Measurements from ENCODE around the gene ATPAF1.
"Not testable (repeated sequence)": the region's sequence is repeated elsewhere in the genome, so short reads cannot be mapped to it uniquely, and the experiment has no call there.

The ATPAF1 gene

DNA sequence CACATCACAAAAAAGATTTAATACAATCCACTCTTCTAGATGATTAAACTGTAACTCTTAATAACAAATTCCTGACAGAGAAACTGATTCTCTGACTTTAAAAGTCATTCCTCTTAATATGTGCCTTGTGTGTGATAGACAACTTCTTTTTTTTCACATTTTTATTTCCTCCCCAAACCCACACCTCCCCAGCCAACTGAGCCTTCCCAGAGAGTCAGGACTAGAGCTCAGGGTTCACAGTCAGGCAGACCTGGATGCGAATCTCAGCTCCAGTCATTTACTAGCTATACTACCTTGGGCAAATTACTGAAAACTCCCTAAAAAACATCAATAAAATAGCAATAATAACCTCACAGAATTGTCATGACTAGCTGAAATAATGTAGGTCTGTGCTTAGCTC lies 14.2 kb downstream of the ATPAF1 start:
- Histone ChIP-seq H3K27me3 (ENCODE audit: control insufficient read depth, insufficient read depth, low read length) (no peaks in the 10 kb centered on the region), H3K27ac (ENCODE audit: low read depth, low read length) (peak overlapping the region; percentile 84), H3K36me3 (ENCODE audit: control insufficient read depth, insufficient read depth, low read length) (peaks cover 6% of the 10 kb centered on the region), H3K4me1 (ENCODE audit: control insufficient read depth, insufficient read depth, low read length) (peaks cover 10% of the 10 kb centered on the region), H3K4me3 (ENCODE audit: low read length) (peak overlapping the region; percentile 50), H3K9ac (ENCODE audit: low read length) (no peak overlapping the region)

DNA sequence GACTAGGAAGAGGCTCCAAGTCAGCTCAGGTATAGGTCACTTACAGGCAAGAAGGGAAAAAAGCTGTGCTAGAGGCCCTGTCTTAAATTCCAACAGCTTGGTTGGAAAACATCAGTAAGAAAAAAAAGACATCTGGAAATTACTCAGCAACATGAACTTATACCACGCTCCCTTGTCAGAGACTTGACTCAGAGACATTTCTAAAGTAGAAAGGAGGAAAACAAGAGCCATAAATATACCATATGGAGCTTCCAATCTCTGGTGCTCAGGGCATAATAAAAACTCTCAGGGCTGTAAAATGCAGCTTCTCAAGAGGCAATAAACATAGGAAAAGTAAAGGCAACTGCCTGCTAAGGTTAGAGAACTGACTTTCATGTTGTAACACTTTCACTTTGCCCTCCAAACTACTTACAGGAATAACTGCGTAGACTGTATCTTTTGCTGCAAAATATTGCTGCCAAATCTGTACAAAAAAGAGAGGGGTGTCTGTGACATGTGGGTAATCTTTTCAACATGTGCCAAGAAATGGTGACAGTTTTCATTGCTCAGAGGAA lies 14.7 kb downstream of the ATPAF1 start:
- Histone ChIP-seq H3K27ac (ENCODE audit: low read depth, low read length) (peak overlapping the region; percentile 84), H3K36me3 (ENCODE audit: control insufficient read depth, insufficient read depth, low read length) (peaks cover 6% of the 10 kb centered on the region), H3K9ac (ENCODE audit: low read length) (no peak overlapping the region), H3K4me3 (ENCODE audit: low read length) (peak overlapping the region; percentile 50), H3K4me1 (ENCODE audit: control insufficient read depth, insufficient read depth, low read length) (peaks cover 10% of the 10 kb centered on the region), H3K27me3 (ENCODE audit: control insufficient read depth, insufficient read depth, low read length) (no peaks in the 10 kb centered on the region)

DNA sequence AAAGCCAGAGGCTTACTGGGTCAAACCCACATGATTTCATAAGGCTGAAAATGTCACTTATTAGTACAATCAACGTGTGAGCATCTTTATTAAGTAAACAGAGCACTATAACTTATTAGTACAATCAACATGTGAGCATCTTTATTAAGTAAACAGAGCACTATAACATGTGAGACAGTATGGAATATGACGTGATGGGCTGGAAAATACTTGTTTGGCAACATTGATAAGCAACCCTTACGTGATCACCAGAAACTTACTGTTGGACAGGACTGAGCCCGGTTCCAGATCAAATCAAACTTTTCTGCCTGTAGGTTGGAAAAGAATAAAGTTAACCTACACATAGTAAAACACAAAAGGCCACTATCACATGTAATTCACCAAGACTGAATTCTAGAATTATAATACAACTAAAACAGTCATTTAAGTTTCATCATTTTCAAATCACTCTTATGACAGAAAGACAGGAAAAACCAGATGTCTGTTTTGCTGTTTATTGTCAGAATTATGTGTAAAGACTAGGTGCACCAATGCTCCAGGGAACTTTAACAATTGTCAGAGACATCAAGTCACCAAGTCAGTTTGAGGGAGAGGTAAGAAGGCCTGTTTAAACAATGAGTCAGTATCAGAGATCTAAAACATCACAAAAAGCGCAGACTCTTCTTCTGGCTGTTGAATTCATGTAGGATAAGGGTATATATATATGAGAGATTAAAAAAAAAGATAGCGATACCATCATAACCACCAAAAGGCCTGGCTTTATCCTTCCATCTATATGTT lies 15.7 kb downstream of the ATPAF1 start:
- peaks cover 10% of the 10 kb centered on the region for H3K4me1 ChIP-seq (ENCODE audit: control insufficient read depth, insufficient read depth, low read length)
- H3K9ac ChIP-seq (ENCODE audit: low read length), result no peak overlapping the region
- no peak overlapping the region for H3K4me3 ChIP-seq (ENCODE audit: low read length)
- peaks cover 6% of the 10 kb centered on the region for H3K36me3 ChIP-seq (ENCODE audit: control insufficient read depth, insufficient read depth, low read length)
- no peaks in the 10 kb centered on the region for H3K27me3 ChIP-seq (ENCODE audit: control insufficient read depth, insufficient read depth, low read length)
- H3K27ac ChIP-seq (ENCODE audit: low read depth, low read length), result peak overlapping the region; percentile 84

DNA sequence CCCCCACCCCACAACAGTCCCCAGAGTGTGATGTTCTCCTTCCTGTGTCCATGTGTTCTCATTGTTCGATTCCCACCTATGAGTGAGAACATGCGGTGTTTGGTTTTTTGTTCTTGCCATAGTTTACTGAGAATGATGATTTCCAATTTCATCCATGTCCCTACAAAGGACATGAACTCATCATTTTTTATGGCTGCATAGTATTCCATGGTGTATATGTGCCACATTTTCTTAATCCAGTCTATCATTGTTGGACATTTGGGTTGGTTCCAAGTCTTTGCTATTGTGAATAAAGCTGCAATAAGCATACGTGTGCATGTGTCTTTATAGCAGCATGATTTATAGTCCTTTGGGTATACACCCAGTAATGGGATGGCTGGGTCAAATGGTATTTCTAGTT lies 17.0 kb downstream of the ATPAF1 start:
- not testable (repeated sequence) for H3K9ac ChIP-seq (ENCODE audit: low read length)

DNA sequence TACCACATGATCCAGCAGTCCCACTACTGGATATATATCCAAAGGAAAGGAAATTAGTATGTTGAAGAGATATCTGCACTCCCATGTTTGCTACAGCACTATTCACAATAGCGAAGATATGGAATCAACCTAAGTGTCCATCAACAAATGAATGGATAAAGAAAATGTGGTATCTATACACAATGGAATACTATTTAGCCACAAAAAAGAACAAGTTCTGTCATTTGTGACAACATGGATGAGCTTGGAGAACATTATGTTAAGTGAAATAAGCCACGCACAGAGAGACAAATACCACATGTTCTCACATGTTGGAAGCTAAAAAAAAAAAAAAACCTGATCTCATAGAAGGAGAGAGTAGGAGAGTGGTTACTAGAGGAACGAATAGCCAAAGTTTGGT lies 17.7 kb downstream of the ATPAF1 start:
- H3K9ac ChIP-seq (ENCODE audit: low read length), result no peak overlapping the region
- H3K4me3 ChIP-seq (ENCODE audit: low read length), result no peak overlapping the region
- no peaks in the 10 kb centered on the region for H3K27me3 ChIP-seq (ENCODE audit: control insufficient read depth, insufficient read depth, low read length)
- H3K36me3 ChIP-seq (ENCODE audit: control insufficient read depth, insufficient read depth, low read length), result peaks cover 4% of the 10 kb centered on the region
- H3K4me1 ChIP-seq (ENCODE audit: control insufficient read depth, insufficient read depth, low read length), result peaks cover 10% of the 10 kb centered on the region
- H3K27ac ChIP-seq (ENCODE audit: low read depth, low read length), result no peak overlapping the region

More for the DNA sequence above, 17.0 kb downstream of the ATPAF1 start:
- not testable (repeated sequence) for H3K4me1 ChIP-seq (ENCODE audit: control insufficient read depth, insufficient read depth, low read length); H3K27me3 ChIP-seq (ENCODE audit: control insufficient read depth, insufficient read depth, low read length); H3K4me3 ChIP-seq (ENCODE audit: low read length); H3K27ac ChIP-seq (ENCODE audit: low read depth, low read length); H3K36me3 ChIP-seq (ENCODE audit: control insufficient read depth, insufficient read depth, low read length)

DNA sequence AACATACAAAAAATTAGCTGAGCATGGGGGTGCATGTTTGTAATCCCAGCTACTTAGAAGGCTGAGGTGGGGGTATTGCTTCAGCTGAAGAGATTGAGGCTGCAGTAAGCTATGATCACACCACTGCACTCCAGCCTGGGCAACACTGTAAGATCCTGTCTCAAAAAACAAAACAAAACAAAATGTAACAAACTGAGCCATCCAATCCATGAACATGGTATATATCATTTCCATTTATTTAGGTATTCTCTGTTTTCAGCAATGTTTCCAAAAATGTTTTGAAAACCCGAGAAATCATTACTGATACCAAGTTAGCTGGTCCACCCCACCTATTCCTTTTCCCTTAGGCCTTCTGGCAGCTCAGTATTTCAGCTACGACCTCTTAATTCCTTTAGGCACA lies 18.4 kb downstream of the ATPAF1 start:
- Histone ChIP-seq H3K9ac (ENCODE audit: low read length) (no peak overlapping the region), H3K27me3 (ENCODE audit: control insufficient read depth, insufficient read depth, low read length) (no peaks in the 10 kb centered on the region), H3K4me1 (ENCODE audit: control insufficient read depth, insufficient read depth, low read length) (peaks cover 12% of the 10 kb centered on the region), H3K36me3 (ENCODE audit: control insufficient read depth, insufficient read depth, low read length) (peaks cover 4% of the 10 kb centered on the region), H3K27ac (ENCODE audit: low read depth, low read length) (no peak overlapping the region), H3K4me3 (ENCODE audit: low read length) (no peak overlapping the region)

DNA sequence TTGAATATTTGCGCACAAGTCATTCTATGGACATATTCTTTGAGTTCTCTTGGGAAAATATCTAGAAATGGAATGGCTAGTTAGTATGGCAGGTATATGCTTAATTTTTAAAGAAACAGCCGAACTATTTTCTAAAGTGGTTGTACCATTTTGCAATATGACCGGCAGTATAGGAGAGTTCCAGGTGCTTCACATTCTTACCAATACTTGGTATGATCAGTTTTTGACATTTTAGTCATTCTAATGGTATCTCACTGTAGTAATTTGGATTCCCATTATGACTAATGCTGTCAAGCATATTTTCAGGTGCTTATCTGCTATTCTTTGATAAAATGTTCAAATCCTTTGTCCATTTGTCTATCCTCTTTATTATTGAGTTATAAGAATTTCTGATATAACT lies 20.6 kb downstream of the ATPAF1 start:
- H3K4me3 ChIP-seq (ENCODE audit: low read length), result no peak overlapping the region
- no peak overlapping the region for H3K9ac ChIP-seq (ENCODE audit: low read length)
- H3K4me1 ChIP-seq (ENCODE audit: control insufficient read depth, insufficient read depth, low read length), result peaks cover 14% of the 10 kb centered on the region
- peaks cover 4% of the 10 kb centered on the region for H3K36me3 ChIP-seq (ENCODE audit: control insufficient read depth, insufficient read depth, low read length)
- H3K27me3 ChIP-seq (ENCODE audit: control insufficient read depth, insufficient read depth, low read length), result no peaks in the 10 kb centered on the region
- no peak overlapping the region for H3K27ac ChIP-seq (ENCODE audit: low read depth, low read length)

DNA sequence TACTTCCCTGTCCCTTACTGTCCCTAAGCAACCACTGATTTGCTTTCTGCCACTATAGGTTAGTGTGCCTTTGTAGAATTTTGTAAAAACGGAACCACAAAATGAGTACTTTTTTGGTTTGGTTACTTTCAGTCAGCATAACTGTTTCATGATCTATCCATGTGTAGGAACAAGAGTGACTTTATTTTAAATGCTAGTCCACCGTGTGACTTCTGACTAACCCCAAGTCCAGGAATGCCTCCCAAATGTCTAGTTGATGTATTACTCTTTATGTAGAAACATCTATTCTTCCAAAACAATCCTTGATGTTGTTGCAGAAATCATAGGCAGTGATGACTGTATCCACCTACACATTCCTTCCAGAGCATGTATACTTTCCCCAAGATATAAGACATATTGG lies 21.3 kb downstream of the ATPAF1 start:
- H3K4me1 ChIP-seq (ENCODE audit: control insufficient read depth, insufficient read depth, low read length), result peaks cover 15% of the 10 kb centered on the region
- H3K27me3 ChIP-seq (ENCODE audit: control insufficient read depth, insufficient read depth, low read length), result no peaks in the 10 kb centered on the region
- no peak overlapping the region for H3K27ac ChIP-seq (ENCODE audit: low read depth, low read length)
- H3K9ac ChIP-seq (ENCODE audit: low read length), result no peak overlapping the region
- no peak overlapping the region for H3K4me3 ChIP-seq (ENCODE audit: low read length)
- peaks cover 8% of the 10 kb centered on the region for H3K36me3 ChIP-seq (ENCODE audit: control insufficient read depth, insufficient read depth, low read length)

DNA sequence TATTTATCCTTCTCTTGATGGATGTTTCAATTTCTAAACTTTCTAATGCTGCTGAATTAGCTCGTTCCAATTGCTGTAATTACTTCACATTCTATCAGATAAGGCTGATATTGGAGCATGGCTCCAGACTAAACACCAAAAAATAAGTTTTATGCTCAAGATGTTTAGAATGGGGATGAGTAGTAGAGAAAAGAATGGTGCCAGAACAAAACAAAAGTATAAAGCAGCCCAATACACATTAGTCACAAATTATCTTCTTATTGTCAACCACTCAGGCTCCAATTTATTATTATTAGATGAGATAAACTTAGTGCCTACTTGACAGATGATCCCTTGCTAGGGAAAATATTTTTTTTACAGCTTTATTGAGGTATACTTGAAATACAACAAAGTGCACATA lies 21.8 kb downstream of the ATPAF1 start:
- Histone ChIP-seq H3K9ac (ENCODE audit: low read length) (no peak overlapping the region), H3K4me1 (ENCODE audit: control insufficient read depth, insufficient read depth, low read length) (peaks cover 15% of the 10 kb centered on the region), H3K27ac (ENCODE audit: low read depth, low read length) (no peak overlapping the region), H3K36me3 (ENCODE audit: control insufficient read depth, insufficient read depth, low read length) (peaks cover 8% of the 10 kb centered on the region), H3K27me3 (ENCODE audit: control insufficient read depth, insufficient read depth, low read length) (no peaks in the 10 kb centered on the region), H3K4me3 (ENCODE audit: low read length) (no peak overlapping the region)

DNA sequence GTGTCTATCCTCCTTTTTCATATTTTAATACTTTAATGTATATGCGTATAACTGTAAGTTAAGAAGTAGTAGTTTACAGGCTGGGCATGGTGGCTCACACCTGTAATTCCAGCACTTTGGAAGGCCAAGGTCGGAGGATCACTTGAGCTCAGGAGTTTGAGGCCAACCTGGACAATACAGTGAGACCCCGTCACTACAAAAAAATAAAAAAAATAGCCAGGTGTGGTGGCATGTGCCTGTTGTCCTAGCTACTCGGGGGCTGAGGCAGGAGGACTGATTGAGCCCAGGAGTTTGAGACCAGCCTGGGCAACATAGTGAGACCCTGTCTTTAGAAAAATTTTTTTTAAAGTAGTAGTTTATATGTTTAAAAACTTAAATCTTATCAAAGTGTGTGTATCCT lies 22.3 kb downstream of the ATPAF1 start:
- peaks cover 8% of the 10 kb centered on the region for H3K36me3 ChIP-seq (ENCODE audit: control insufficient read depth, insufficient read depth, low read length)
- no peaks in the 10 kb centered on the region for H3K27me3 ChIP-seq (ENCODE audit: control insufficient read depth, insufficient read depth, low read length)

DNA sequence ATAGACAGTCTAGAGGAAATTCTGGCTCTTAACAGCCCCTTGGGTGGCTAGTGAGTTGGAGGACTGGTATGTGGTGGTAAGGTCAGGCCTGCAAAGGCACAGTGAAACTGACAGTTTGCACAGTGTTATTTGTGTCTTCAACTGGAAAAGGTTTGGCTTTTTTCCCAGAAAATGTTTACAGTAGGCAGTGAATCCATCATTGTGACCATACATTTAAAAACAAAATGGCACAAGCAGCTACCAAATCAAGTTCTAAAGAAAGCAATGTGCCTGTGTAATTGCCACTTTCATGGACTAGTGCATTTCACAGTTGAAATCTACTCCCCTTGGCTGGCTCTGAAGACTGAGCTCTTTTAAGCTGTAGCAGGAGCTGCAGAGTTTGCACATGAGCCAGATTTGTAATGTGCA lies 24.8 kb downstream of the ATPAF1 start:
- Histone ChIP-seq H3K36me3 (ENCODE audit: control insufficient read depth, insufficient read depth, low read length) (peaks cover 4% of the 10 kb centered on the region), H3K4me1 (ENCODE audit: control insufficient read depth, insufficient read depth, low read length) (peaks cover 15% of the 10 kb centered on the region), H3K9ac (ENCODE audit: low read length) (no peak overlapping the region), H3K27ac (ENCODE audit: low read depth, low read length) (peak overlapping the region; percentile 52), H3K27me3 (ENCODE audit: control insufficient read depth, insufficient read depth, low read length) (no peaks in the 10 kb centered on the region), H3K4me3 (ENCODE audit: low read length) (no peak overlapping the region)

More for the DNA sequence above, 22.3 kb downstream of the ATPAF1 start:
- Histone ChIP-seq H3K9ac (ENCODE audit: low read length) (no peak overlapping the region), H3K4me3 (ENCODE audit: low read length) (no peak overlapping the region), H3K27ac (ENCODE audit: low read depth, low read length) (no peak overlapping the region), H3K4me1 (ENCODE audit: control insufficient read depth, insufficient read depth, low read length) (peaks cover 15% of the 10 kb centered on the region)

DNA sequence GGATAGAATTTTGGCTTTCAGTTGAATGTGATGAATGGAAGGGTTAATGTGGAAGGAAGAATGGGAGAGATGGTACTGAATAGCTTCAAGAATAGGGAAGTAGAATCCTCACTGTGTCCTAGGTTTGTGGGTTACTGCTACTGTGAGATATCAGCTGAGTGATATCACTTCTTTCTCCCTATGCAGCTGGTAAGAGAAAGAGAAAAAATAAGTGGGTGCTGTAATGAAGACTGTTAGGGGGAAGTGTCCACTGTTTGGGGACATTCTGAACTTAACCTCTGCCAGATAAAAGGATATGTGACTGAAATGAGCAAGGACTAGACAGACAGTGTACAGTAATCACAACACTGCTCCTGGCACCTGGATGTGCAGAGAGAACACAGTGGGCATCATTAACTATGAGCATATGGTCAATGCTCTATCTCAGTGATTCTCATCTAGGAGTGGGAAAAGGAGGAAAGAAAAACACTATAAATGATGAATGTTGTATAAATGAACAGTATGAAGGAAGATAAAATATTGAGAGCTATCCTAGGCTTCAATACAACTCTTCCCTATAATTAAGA lies 26.0 kb downstream of the ATPAF1 start:
- H3K4me1 ChIP-seq (ENCODE audit: control insufficient read depth, insufficient read depth, low read length), result peaks cover 20% of the 10 kb centered on the region
- no peaks in the 10 kb centered on the region for H3K27me3 ChIP-seq (ENCODE audit: control insufficient read depth, insufficient read depth, low read length)
- H3K36me3 ChIP-seq (ENCODE audit: control insufficient read depth, insufficient read depth, low read length), result peaks cover 4% of the 10 kb centered on the region
- H3K9ac ChIP-seq (ENCODE audit: low read length), result no peak overlapping the region
- no peak overlapping the region for H3K4me3 ChIP-seq (ENCODE audit: low read length)
- no peak overlapping the region for H3K27ac ChIP-seq (ENCODE audit: low read depth, low read length)

DNA sequence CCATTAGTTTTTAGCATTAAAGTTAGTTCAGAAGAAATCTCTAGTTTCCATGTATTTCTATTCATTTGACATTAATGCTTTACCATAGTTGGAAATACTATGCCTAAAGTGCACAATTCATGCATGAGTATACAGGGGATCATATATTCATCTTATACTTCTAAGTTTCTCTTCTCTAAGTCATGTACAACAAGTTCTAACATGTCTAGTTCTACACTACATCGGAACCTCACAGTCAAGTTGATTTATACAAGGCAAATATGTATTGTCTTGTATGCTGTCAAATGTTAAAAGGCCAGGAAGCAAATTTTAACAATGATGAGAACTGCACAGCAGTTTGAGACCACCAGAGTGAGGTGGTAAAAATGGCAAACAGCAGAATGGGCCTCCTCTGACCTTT lies 28.6 kb downstream of the ATPAF1 start:
- peaks cover 16% of the 10 kb centered on the region for H3K4me1 ChIP-seq (ENCODE audit: control insufficient read depth, insufficient read depth, low read length)
- H3K9ac ChIP-seq (ENCODE audit: low read length), result no peak overlapping the region
- no peaks in the 10 kb centered on the region for H3K27me3 ChIP-seq (ENCODE audit: control insufficient read depth, insufficient read depth, low read length)
- no peak overlapping the region for H3K27ac ChIP-seq (ENCODE audit: low read depth, low read length)
- H3K36me3 ChIP-seq (ENCODE audit: control insufficient read depth, insufficient read depth, low read length), result peaks cover 8% of the 10 kb centered on the region
- no peak overlapping the region for H3K4me3 ChIP-seq (ENCODE audit: low read length)
